ENCODE measurements around the gene CXCL12. TPM values are rescaled to one million over a fixed set of nuclear protein-coding genes. Genes with fewer than 3 reads are reported as not detected.

CXCL12 gene
- total RNA-seq, 1 donor from 2014 or later, result not detected

DNA sequence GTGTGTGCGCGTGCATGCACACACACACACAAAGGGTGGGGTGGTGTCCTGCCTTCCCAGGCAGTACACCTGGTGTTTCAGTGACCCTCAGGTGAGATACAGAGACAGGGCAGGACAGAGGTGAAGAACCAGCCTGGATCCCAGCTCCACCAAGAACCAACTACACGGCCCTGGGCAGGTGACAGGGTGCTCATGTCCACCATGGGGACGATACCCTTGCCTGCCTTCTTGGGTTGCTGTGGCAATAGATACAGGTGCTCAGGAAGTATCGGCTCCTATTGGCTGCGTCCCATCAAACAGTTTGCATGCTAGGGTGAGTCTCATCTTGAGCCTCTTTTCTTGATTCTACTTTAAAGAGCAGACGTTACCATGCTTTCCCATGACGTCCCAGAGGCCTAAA, 33.7 kb upstream of the CXCL12 start:
- intact Hi-C loops (cut with micrococcal nuclease), result no loop called here
- Mint-ChIP-seq H3K4me1 (no peaks in the 10 kb centered on the region), H3K9me3 (peaks cover 7% of the 10 kb centered on the region), H3K36me3 (ENCODE audit: low read depth) (no peaks in the 10 kb centered on the region), H3K27me3 (no peaks in the 10 kb centered on the region), H3K4me3 (no peak overlapping the region), H3K27ac (no peak overlapping the region)
- POLR2A ChIA-PET, result no interaction called here
- DNase-seq, result no peak
- CTCF ChIA-PET, result no interaction called here
- no peak for ATAC-seq (ENCODE audit: low read depth)
- TF ChIP-seq, protein P1, sequence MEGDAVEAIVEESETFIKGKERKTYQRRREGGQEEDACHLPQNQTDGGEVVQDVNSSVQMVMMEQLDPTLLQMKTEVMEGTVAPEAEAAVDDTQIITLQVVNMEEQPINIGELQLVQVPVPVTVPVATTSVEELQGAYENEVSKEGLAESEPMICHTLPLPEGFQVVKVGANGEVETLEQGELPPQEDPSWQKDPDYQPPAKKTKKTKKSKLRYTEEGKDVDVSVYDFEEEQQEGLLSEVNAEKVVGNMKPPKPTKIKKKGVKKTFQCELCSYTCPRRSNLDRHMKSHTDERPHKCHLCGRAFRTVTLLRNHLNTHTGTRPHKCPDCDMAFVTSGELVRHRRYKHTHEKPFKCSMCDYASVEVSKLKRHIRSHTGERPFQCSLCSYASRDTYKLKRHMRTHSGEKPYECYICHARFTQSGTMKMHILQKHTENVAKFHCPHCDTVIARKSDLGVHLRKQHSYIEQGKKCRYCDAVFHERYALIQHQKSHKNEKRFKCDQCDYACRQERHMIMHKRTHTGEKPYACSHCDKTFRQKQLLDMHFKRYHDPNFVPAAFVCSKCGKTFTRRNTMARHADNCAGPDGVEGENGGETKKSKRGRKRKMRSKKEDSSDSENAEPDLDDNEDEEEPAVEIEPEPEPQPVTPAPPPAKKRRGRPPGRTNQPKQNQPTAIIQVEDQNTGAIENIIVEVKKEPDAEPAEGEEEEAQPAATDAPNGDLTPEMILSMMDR (IDR thresholded peaks at IDR 0.05), result no peak

DNA sequence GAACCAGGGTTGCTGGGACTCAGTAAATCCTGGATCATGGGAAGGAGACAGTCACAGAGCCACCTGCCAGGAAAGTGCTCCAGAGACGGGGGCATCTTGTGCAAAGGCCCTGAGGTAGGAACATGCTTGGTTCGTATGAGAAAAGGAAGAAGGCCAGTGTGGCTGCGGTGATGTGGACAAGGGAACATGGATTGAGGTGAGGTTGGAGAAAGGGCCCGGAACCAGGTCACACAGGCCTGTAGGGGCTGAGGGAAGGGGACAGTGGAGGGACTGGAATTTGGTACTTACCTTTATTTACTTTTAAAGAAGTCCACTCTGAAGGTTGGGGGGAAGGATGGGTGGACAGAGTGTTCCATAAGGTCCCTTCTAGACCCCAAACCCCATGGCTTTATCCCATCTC, 32.9 kb upstream of the CXCL12 start:
- no peak overlapping the region for H3K4me3 Mint-ChIP-seq
- H3K9me3 Mint-ChIP-seq, result peaks cover 8% of the 10 kb centered on the region
- ChIA-PET POLR2A (no interaction called here), CTCF (no interaction called here)
- no peaks in the 10 kb centered on the region for H3K36me3 Mint-ChIP-seq (ENCODE audit: low read depth)
- no peaks in the 10 kb centered on the region for H3K27me3 Mint-ChIP-seq
- no peaks in the 10 kb centered on the region for H3K4me1 Mint-ChIP-seq
- DNase-seq (no peak), ATAC-seq (ENCODE audit: low read depth) (no peak)
- no peak overlapping the region for H3K27ac Mint-ChIP-seq
- TF ChIP-seq, protein P1 (IDR thresholded peaks at IDR 0.05), result no peak
- intact Hi-C loops (cut with micrococcal nuclease), result no loop called here

DNA sequence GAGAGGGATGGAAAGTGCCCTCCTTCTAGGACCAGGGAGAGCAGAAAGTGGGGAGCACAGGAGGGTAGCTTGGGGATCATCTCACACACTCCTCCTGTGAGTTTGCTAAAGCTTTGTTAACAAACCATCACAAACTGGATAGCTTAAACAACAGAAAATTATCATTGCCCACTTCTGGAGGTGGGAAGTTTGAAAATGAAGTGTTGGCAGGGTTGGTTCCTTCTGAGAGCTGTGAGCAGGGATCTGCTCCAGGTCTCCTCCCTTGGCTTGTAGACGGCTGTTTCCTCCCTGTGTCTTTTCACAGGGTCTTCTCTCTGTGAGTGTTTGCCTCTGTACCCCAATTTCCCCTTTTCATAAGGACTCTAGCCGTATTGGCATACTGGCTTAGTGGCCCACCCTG, 32.0 kb upstream of the CXCL12 start:
- DNase-seq (no peak), ATAC-seq (ENCODE audit: low read depth) (no peak)
- Mint-ChIP-seq H3K4me3 (no peak overlapping the region), H3K4me1 (no peaks in the 10 kb centered on the region), H3K27me3 (no peaks in the 10 kb centered on the region), H3K36me3 (ENCODE audit: low read depth) (no peaks in the 10 kb centered on the region), H3K27ac (no peak overlapping the region), H3K9me3 (peaks cover 8% of the 10 kb centered on the region)
- POLR2A ChIA-PET, result no interaction called here
- TF ChIP-seq, protein P1 (IDR thresholded peaks at IDR 0.05), result no peak
- CTCF ChIA-PET, result no interaction called here
- intact Hi-C loops (cut with micrococcal nuclease), result no loop called here

DNA sequence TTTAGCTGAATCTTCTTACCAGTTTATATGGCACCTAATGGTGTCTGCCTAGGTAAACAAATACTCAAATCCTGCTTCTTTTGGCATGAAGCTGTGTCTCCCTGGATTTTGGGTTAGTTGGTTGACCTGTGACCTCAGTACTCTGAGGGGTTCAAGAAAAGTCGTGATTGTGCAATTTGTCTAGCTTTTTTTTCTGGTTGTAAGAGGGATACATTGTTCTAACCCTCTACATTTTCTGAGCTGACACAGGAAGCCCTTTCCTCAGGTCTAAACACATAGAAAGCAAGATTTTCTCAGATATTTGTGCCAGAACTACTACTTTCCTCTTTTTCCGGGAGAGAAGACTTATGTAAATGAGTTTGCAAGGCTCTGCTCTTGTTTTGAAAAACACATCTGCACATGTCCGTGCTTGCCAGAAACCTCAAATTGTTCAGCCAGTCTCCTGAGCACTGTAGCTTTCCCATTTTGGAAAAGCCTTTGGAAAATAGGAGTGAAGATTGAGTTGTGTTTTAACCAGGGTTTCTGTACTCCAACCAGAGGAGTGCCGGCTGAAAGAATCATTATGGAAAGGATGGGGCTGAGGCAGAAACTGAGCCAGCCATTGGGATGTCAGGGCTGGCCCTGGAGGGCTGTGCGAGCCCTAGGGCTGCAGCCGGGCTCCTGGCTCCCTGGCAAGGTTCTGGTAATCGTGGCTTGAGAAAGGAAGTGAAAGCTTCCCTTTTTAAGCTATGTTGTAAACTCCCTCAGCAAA, 31.3 kb upstream of the CXCL12 start:
- CTCF ChIA-PET, result no interaction called here
- DNase-seq, result no peak
- H3K4me1 Mint-ChIP-seq, result no peaks in the 10 kb centered on the region

DNA sequence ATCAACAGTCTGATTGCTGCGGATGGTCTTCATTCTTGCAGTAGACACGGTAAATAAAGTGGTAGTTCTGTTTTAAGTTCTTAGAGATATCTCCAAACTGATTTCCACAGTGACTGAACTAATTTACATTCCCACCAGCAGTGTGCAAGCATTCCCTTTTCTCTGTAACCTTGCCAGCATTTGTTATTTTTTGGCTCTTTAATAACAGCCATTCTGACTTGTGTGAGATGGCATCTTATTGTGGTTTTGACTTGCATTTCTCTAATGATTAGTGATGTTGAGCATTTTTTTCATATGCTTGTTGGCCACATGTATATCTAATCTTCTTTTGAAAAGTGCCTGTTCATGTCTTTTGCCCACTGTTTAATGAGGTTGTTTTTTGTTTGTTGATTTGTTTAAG, 30.2 kb upstream of the CXCL12 start:
- Mint-ChIP-seq H3K27ac (no peak overlapping the region), H3K9me3 (peaks cover 12% of the 10 kb centered on the region), H3K36me3 (ENCODE audit: low read depth) (no peaks in the 10 kb centered on the region), H3K4me3 (no peak overlapping the region), H3K4me1 (no peaks in the 10 kb centered on the region), H3K27me3 (no peaks in the 10 kb centered on the region)
- TF ChIP-seq, protein P1 (IDR thresholded peaks at IDR 0.05), result no peak
- no peak for ATAC-seq (ENCODE audit: low read depth)
- intact Hi-C loops (cut with micrococcal nuclease), result no loop called here
- ChIA-PET POLR2A (no interaction called here), CTCF (no interaction called here)
- no peak for DNase-seq

More for the DNA sequence above, 31.3 kb upstream of the CXCL12 start:
- peaks cover 12% of the 10 kb centered on the region for H3K9me3 Mint-ChIP-seq
- intact Hi-C loops (cut with micrococcal nuclease), result no loop called here
- TF ChIP-seq, protein P1 (IDR thresholded peaks at IDR 0.05), result no peak
- H3K4me3 Mint-ChIP-seq, result no peak overlapping the region
- H3K27me3 Mint-ChIP-seq, result no peaks in the 10 kb centered on the region
- H3K36me3 Mint-ChIP-seq (ENCODE audit: low read depth), result no peaks in the 10 kb centered on the region
- ATAC-seq (ENCODE audit: low read depth), result no peak
- no peak overlapping the region for H3K27ac Mint-ChIP-seq
- POLR2A ChIA-PET, result no interaction called here
